ENCODE data around the gene PROCA1. TPM values are rescaled to one million over a fixed set of nuclear protein-coding genes. Genes with fewer than 3 reads are reported as not detected.
"Not testable (repeated sequence)": the region's sequence is repeated elsewhere in the genome, so short reads cannot be mapped to it uniquely, and the experiment has no call there.

Gene PROCA1
- total RNA-seq, 1 experiment from 2014 or later, result 4.4 TPM

DNA sequence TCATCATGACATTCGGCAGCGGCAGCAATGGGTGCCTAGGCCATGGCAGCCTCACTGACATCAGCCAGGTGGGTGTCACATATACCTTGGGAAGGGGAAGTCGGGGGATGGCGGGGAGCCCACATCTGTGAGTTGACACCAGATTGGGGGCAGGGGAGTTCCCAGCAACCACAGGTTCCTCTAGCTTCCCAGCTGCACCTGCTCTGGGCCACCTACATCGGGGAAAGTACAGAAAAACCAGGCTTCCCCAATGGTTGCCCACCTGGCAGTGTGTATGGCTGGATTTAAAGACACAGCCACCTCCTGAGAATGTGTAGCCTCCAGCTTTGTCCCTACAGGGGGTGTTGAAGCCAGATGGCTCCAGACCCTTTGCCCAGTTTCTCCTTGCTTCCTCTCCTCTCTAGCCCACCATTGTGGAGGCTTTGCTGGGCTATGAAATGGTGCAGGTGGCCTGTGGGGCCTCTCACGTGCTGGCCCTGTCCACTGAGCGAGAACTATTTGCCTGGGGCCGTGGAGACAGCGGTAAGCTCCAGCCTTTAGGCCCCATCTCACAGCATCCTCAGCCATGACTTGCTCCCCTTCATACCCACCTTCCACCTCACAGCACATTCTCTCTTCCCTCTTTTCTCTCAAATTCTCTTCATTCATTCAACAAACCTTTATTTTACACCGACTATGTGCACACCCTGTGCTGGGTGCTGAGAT, 27.1 kb upstream of the PROCA1 start:
- ChIA-PET CTCF (interaction anchor here (0.9 kb wide), 1 partner anchor 12 kb away, joined by 6 read pairs; no protein-coding TSS in a partner anchor), POLR2A (no interaction called here)
- DNase-seq, result no peak
- no peak for TF ChIP-seq CTCF (IDR thresholded peaks at IDR 0.05; ENCODE audit: insufficient read depth in 1 of 2, low read depth in 1 of 2, low read length in 1 of 2, severe bottlenecking in 1 of 2, unreplicated experiment in 1 of 2)
- no peaks in the 10 kb centered on the region for H3K9me3 ChIP-seq
- H3K9me3 Mint-ChIP-seq (ENCODE audit: unreplicated experiment), result no peaks in the 10 kb centered on the region
- peaks cover 23% of the 10 kb centered on the region for H3K36me3 Mint-ChIP-seq (ENCODE audit: insufficient read depth, unreplicated experiment)
- BruUV-seq (replicated peaks), result no TSS peak
- H3K4me1 Mint-ChIP-seq (ENCODE audit: low read depth, unreplicated experiment), result no peaks in the 10 kb centered on the region
- intact Hi-C loops (cut with micrococcal nuclease; ENCODE audit: unreplicated experiment), result no loop called here
- no peaks in the 10 kb centered on the region for H3K27me3 Mint-ChIP-seq (ENCODE audit: insufficient read depth, unreplicated experiment)
- no peak overlapping the region for H3K27ac Mint-ChIP-seq (ENCODE audit: unreplicated experiment)
- peaks cover 12% of the 10 kb centered on the region; the same call in 1 of the 2 replicates for H3K4me1 ChIP-seq
- H3K27me3 ChIP-seq (replicated peaks; ENCODE audit: control insufficient read depth, insufficient read depth, low read length), result no peaks in the 10 kb centered on the region
- H3K4me3 Mint-ChIP-seq (ENCODE audit: unreplicated experiment), result no peak overlapping the region
- H3K4me3 ChIP-seq (ENCODE audit: low read depth, low read length), result no peak overlapping the region
- H3K36me3 ChIP-seq (ENCODE audit: control insufficient read depth, insufficient read depth, low read length), result no peaks in the 10 kb centered on the region; the same call in 1 of the 2 replicates

- H3K36me3 Mint-ChIP-seq (ENCODE audit: insufficient read depth, unreplicated experiment), result peaks cover 20% of the 10 kb centered on the region
- H3K4me1 Mint-ChIP-seq (ENCODE audit: low read depth, unreplicated experiment), result no peaks in the 10 kb centered on the region
- H3K4me3 ChIP-seq (ENCODE audit: low read depth, low read length), result no peak overlapping the region
- intact Hi-C loops (cut with micrococcal nuclease; ENCODE audit: unreplicated experiment), result no loop called here
- ChIA-PET POLR2A (no interaction called here), CTCF (interaction anchor here (0.9 kb wide), 1 partner anchor 11 kb away, joined by 6 read pairs; no protein-coding TSS in a partner anchor)
- no peaks in the 10 kb centered on the region; the same call in 1 of the 2 replicates for H3K36me3 ChIP-seq (ENCODE audit: control insufficient read depth, insufficient read depth, low read length)
- H3K27me3 Mint-ChIP-seq (ENCODE audit: insufficient read depth, unreplicated experiment), result no peaks in the 10 kb centered on the region
- H3K27me3 ChIP-seq (replicated peaks; ENCODE audit: control insufficient read depth, insufficient read depth, low read length), result no peaks in the 10 kb centered on the region
- BruUV-seq (replicated peaks), result no TSS peak
- H3K4me1 ChIP-seq, result peaks cover 12% of the 10 kb centered on the region; the same call in 1 of the 2 replicates
- TF ChIP-seq CTCF (IDR thresholded peaks at IDR 0.05; ENCODE audit: insufficient read depth in 1 of 2, low read depth in 1 of 2, low read length in 1 of 2, severe bottlenecking in 1 of 2, unreplicated experiment in 1 of 2), result no peak
- DNase-seq, result no peak
- no peaks in the 10 kb centered on the region for H3K9me3 Mint-ChIP-seq (ENCODE audit: unreplicated experiment)
- H3K9me3 ChIP-seq, result no peaks in the 10 kb centered on the region
- no peak overlapping the region for H3K27ac Mint-ChIP-seq (ENCODE audit: unreplicated experiment)
- H3K4me3 Mint-ChIP-seq (ENCODE audit: unreplicated experiment), result no peak overlapping the region
Observed at GRCh38 chr17:28737770-28738679, 26.3 kb upstream of the PROCA1 start.

DNA sequence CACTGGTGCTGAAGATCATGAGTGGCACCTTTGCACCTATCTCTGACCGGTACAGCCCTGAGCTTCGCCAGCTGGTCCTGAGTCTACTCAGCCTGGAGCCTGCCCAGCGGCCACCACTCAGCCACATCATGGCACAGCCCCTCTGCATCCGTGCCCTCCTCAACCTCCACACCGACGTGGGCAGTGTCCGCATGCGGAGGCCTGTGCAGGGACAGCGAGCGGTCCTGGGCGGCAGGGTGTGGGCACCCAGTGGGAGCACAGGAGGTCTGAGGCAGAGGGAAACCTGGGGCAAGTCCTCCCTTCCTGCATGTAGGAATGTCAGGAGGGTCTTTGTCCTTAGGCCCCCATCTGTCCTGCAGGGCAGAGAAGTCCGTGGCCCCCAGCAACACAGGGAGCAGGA, 25.6 kb upstream of the PROCA1 start:
- Mint-ChIP-seq H3K9me3 (ENCODE audit: unreplicated experiment) (no peaks in the 10 kb centered on the region), H3K36me3 (ENCODE audit: insufficient read depth, unreplicated experiment) (peaks cover 17% of the 10 kb centered on the region), H3K4me3 (ENCODE audit: unreplicated experiment) (no peak overlapping the region), H3K4me1 (ENCODE audit: low read depth, unreplicated experiment) (no peaks in the 10 kb centered on the region), H3K27ac (ENCODE audit: unreplicated experiment) (no peak overlapping the region), H3K27me3 (ENCODE audit: insufficient read depth, unreplicated experiment) (no peaks in the 10 kb centered on the region)
- no peak for DNase-seq
- no TSS peak for BruUV-seq (replicated peaks)
- Histone ChIP-seq H3K4me3 (ENCODE audit: low read depth, low read length) (no peak overlapping the region), H3K9me3 (no peaks in the 10 kb centered on the region), H3K27me3 (replicated peaks; ENCODE audit: control insufficient read depth, insufficient read depth, low read length) (no peaks in the 10 kb centered on the region), H3K36me3 (ENCODE audit: control insufficient read depth, insufficient read depth, low read length) (no peaks in the 10 kb centered on the region; the same call in 1 of the 2 replicates), H3K4me1 (peaks cover 6% of the 10 kb centered on the region; the same call in 1 of the 2 replicates)
- TF ChIP-seq CTCF (IDR thresholded peaks at IDR 0.05; ENCODE audit: insufficient read depth in 1 of 2, low read depth in 1 of 2, low read length in 1 of 2, severe bottlenecking in 1 of 2, unreplicated experiment in 1 of 2), result no peak
- ChIA-PET CTCF (no interaction called here), POLR2A (no interaction called here)
- intact Hi-C loops (cut with micrococcal nuclease; ENCODE audit: unreplicated experiment), result no loop called here

DNA sequence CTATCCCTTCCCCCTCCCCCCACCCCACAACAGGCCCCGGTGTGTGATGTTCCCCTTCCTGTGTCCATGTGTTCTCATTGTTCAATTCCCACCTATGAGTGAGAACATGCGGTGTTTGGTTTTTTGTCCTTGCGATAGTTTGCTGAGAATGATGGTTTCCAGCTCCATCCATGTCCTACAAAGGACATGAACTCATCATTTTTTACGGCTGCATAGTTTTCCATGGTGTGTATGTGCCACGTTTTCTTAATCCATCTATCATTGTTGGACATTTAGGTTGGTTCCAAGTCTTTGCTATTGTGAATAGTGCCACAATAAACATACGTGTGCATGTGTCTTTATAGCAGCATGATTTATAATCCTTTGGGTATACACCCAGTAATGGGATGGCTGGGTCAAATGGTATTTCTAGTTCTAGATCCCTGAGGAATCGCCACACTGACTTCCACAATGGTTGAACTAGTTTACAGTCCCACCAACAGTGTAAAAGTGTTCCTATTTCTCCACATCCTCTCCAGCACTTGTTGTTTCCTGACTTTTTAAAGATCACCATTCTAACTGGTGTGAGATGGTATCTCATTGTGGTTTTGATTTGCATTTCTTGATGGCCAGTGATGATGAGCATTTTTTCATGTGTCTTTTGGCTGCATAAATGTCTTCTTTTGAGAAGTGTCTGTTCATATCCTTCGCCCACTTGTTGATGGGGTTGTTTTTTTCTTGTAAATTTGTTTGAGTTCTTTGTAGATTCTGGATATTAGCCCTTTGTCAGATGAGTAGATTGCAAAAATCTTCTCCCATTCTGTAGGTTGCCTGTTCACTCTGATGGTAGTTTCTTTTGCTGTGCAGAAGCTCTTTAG, 24.5 kb upstream of the PROCA1 start:
- H3K36me3 Mint-ChIP-seq (ENCODE audit: insufficient read depth, unreplicated experiment); H3K9me3 Mint-ChIP-seq (ENCODE audit: unreplicated experiment); H3K27me3 Mint-ChIP-seq (ENCODE audit: insufficient read depth, unreplicated experiment); H3K4me1 ChIP-seq; H3K27me3 ChIP-seq (replicated peaks; ENCODE audit: control insufficient read depth, insufficient read depth, low read length); DNase-seq; BruUV-seq (replicated peaks); H3K36me3 ChIP-seq (ENCODE audit: control insufficient read depth, insufficient read depth, low read length); H3K27ac Mint-ChIP-seq (ENCODE audit: unreplicated experiment); H3K4me3 Mint-ChIP-seq (ENCODE audit: unreplicated experiment); intact Hi-C loops (cut with micrococcal nuclease; ENCODE audit: unreplicated experiment); H3K4me3 ChIP-seq (ENCODE audit: low read depth, low read length); H3K9me3 ChIP-seq; H3K4me1 Mint-ChIP-seq (ENCODE audit: low read depth, unreplicated experiment): not testable (repeated sequence)
- ChIA-PET CTCF (interaction anchor here (0.9 to 1.2 kb wide), 2 partner anchors 9 to 14 kb away, joined by 3 to 6 read pairs; no protein-coding TSS in a partner anchor), POLR2A (interaction anchor here (1.0 kb wide), 1 partner anchor 9 kb away, joined by 5 read pairs; no protein-coding TSS in a partner anchor)

Measured in Caco-2 (cell line).